HEK293 (cell line): ENCODE measurements around the gene DNAJC5.
"Not testable (repeated sequence)": the region's sequence is repeated elsewhere in the genome, so short reads cannot be mapped to it uniquely, and the experiment has no call there.

ENCODE experiments used
- CTCF ChIA-PET: fragments of 350-600 bp; formaldehyde crosslinking; extraction: SDS; loops from one replicate; lab custom pipeline; 2021; ENCODE audit warnings: antibody characterized with exemption; lab: Yijun Ruan, JAX
- POLR2A ChIA-PET: fragments of 300-600 bp; formaldehyde crosslinking; extraction: SDS; loops from one replicate; lab custom pipeline; 2020; ENCODE audit warnings: antibody characterized with exemption, inconsistent platforms; lab: Yijun Ruan, JAX
- H3K27ac ChIP-seq: fragments of 200-500 bp; sonication (Bioruptor generic); 2 replicates; pipeline ENCODE4 v1.5.1; 2014; ENCODE audit warnings: low read depth, low read length, control low read depth, inconsistent platforms; ENCODE audit errors: extremely low read depth
- H3K36me3 ChIP-seq, 2 experiments: fragments of 200-500 bp in 1 of 2; sonication (Bioruptor generic) in 1 of 2; 1 replicate in 1 of 2; 2 replicates in 1 of 2; pipeline ENCODE4 v1.5.1; 2014 to 2017; ENCODE audit warnings: inconsistent platforms in 2 of 2, low read length in 2 of 2; ENCODE audit not compliant: control insufficient read depth in 2 of 2, insufficient read depth in 1 of 2
- H3K4me1 ChIP-seq: fragments of 200-500 bp; sonication (Bioruptor generic); 2 replicates; pipeline ENCODE4 v1.5.1; 2014; ENCODE audit warnings: mild to moderate bottlenecking, low read length, inconsistent platforms; ENCODE audit not compliant: control insufficient read depth, insufficient read depth
- H3K4me3 ChIP-seq: 2 replicates; pipeline ENCODE4 v1.5.1; 2011; ENCODE audit warnings: low read depth, mild to moderate bottlenecking, control low read depth, low read length, moderate library complexity
- H3K9me3 ChIP-seq: fragments of 200-500 bp; sonication (Bioruptor generic); 2 replicates; pipeline ENCODE4 v1.5.1; 2014; ENCODE audit warnings: low read depth, low read length, inconsistent platforms; ENCODE audit not compliant: control insufficient read depth, insufficient read depth
- FEZF1 ChIP-seq: fragments of 450-650 bp; formaldehyde crosslinking; IDR thresholded peaks from 2 replicates; pipeline ENCODE4 v1.5.1; 2016; ENCODE audit warnings: missing biosample characterization, missing genetic modification characterization
- GLI2 ChIP-seq: fragments of 450-650 bp; formaldehyde crosslinking; IDR thresholded peaks from 2 replicates; pipeline ENCODE4; 2017; ENCODE audit warnings: missing biosample characterization, missing genetic modification characterization, low read depth, borderline replicate concordance
- KLF1 ChIP-seq: fragments of 450-650 bp; formaldehyde crosslinking; IDR thresholded peaks from 2 replicates; pipeline ENCODE4 v1.5.1; 2016; ENCODE audit warnings: missing biosample characterization, missing genetic modification characterization
- KLF8 ChIP-seq: fragments of 450-650 bp; formaldehyde crosslinking; IDR thresholded peaks from 2 replicates; pipeline ENCODE4 v1.5.1; 2016; ENCODE audit warnings: missing biosample characterization, missing genetic modification characterization
- OSR2 ChIP-seq: fragments of 450-650 bp; formaldehyde crosslinking; IDR thresholded peaks from 2 replicates; pipeline ENCODE4 v1.5.1; 2016; ENCODE audit warnings: missing biosample characterization, missing genetic modification characterization
- PATZ1 ChIP-seq: fragments of 450-650 bp; formaldehyde crosslinking; IDR thresholded peaks from 2 replicates; pipeline ENCODE4 v1.5.1; 2016; ENCODE audit warnings: missing biosample characterization, missing genetic modification characterization
- PBX3 ChIP-seq: sonication (generic); formaldehyde crosslinking; IDR thresholded peaks from 2 replicates; pipeline ENCODE4 v1.8.1; 2022; ENCODE audit warnings: mild to moderate bottlenecking, moderate library complexity, missing genetic modification reagents
- PRDM1 ChIP-seq: fragments of 450-650 bp; formaldehyde crosslinking; IDR thresholded peaks from 2 replicates; pipeline ENCODE4; 2016; ENCODE audit warnings: missing biosample characterization, missing genetic modification characterization
- REST ChIP-seq: fragments of 450-650 bp; formaldehyde crosslinking; IDR thresholded peaks from 2 replicates; pipeline ENCODE4 v1.5.1; 2016; ENCODE audit warnings: missing biosample characterization, missing genetic modification characterization
- ZBTB7A ChIP-seq: fragments of 450-650 bp; formaldehyde crosslinking; IDR thresholded peaks from 2 replicates; pipeline ENCODE4 v1.5.1; 2016; ENCODE audit warnings: low read depth, missing biosample characterization, missing genetic modification characterization
- ZEB2 ChIP-seq: fragments of 450-650 bp; formaldehyde crosslinking; IDR thresholded peaks from 2 replicates; pipeline ENCODE4 v1.5.1; 2016; ENCODE audit warnings: missing biosample characterization, missing genetic modification characterization
- ZNF174 ChIP-seq: fragments of 450-650 bp; formaldehyde crosslinking; IDR thresholded peaks from 2 replicates; pipeline ENCODE4 v1.5.0; 2017; ENCODE audit warnings: missing biosample characterization, mild to moderate bottlenecking, missing genetic modification characterization
- ZNF175 ChIP-seq: fragments of 450-650 bp; formaldehyde crosslinking; IDR thresholded peaks from 2 replicates; pipeline ENCODE4 v1.5.1; 2016; ENCODE audit warnings: missing biosample characterization, missing genetic modification characterization
- ZNF214 ChIP-seq: fragments of 450-650 bp; formaldehyde crosslinking; IDR thresholded peaks from 2 replicates; pipeline ENCODE4 v1.5.1; 2017; ENCODE audit warnings: missing biosample characterization, mild to moderate bottlenecking, missing genetic modification characterization, borderline replicate concordance
- ZNF223 ChIP-seq: fragments of 450-650 bp; formaldehyde crosslinking; IDR thresholded peaks from 2 replicates; pipeline ENCODE4 v1.5.1; 2016; ENCODE audit warnings: missing biosample characterization, missing genetic modification characterization
- ZNF266 ChIP-seq: fragments of 450-650 bp; formaldehyde crosslinking; IDR thresholded peaks from 2 replicates; pipeline ENCODE4 v1.5.1; 2016; ENCODE audit warnings: missing biosample characterization, missing genetic modification characterization, low read depth
- ZNF302 ChIP-seq: fragments of 450-650 bp; formaldehyde crosslinking; IDR thresholded peaks from 2 replicates; pipeline ENCODE4 v1.5.1; 2016; ENCODE audit warnings: missing biosample characterization, missing genetic modification characterization, low read depth
- ZNF37A ChIP-seq: fragments of 450-650 bp; IDR thresholded peaks from 2 replicates; pipeline ENCODE4 v1.5.1; 2018; ENCODE audit warnings: missing biosample characterization, missing genetic modification characterization
- ZNF544 ChIP-seq: fragments of 450-650 bp; formaldehyde crosslinking; IDR thresholded peaks from 2 replicates; pipeline ENCODE4 v1.5.0; 2017; ENCODE audit warnings: missing biosample characterization, missing genetic modification characterization
- ZNF585B ChIP-seq: fragments of 450-650 bp; formaldehyde crosslinking; IDR thresholded peaks from 2 replicates; pipeline ENCODE4 v1.5.1; 2016; ENCODE audit warnings: missing biosample characterization, missing genetic modification characterization
- ZNF596 ChIP-seq: fragments of 450-650 bp; IDR thresholded peaks from 2 replicates; pipeline ENCODE4 v1.5.0; 2018; ENCODE audit warnings: missing biosample characterization, mild to moderate bottlenecking, missing genetic modification characterization, moderate library complexity
- ZNF629 ChIP-seq: fragments of 450-650 bp; formaldehyde crosslinking; IDR thresholded peaks from 2 replicates; pipeline ENCODE4 v1.5.1; 2017; ENCODE audit warnings: missing biosample characterization, missing genetic modification characterization
- ZNF654 ChIP-seq: fragments of 450-650 bp; formaldehyde crosslinking; IDR thresholded peaks from 2 replicates; pipeline ENCODE4 v1.5.1; 2016; ENCODE audit warnings: low read depth, missing biosample characterization, missing genetic modification characterization
- ZNF658 ChIP-seq: fragments of 450-650 bp; formaldehyde crosslinking; IDR thresholded peaks from 2 replicates; pipeline ENCODE4; 2016; ENCODE audit warnings: missing biosample characterization, missing genetic modification characterization
- ZNF768 ChIP-seq: fragments of 450-650 bp; formaldehyde crosslinking; IDR thresholded peaks from 2 replicates; pipeline ENCODE4 v1.5.1; 2018; ENCODE audit warnings: missing biosample characterization, mild to moderate bottlenecking, missing genetic modification characterization

Gene DNAJC5

GRCh38 chr20:63974402-63975200 is 79.7 kb downstream of the DNAJC5 start (continued):
- TF ChIP-seq ZNF654 (tag by site-specific recombination) (no peak), KLF1 (tag by site-specific recombination) (peak; percentile 56; the same call in 1 of the 2 replicates), ZNF302 (tag by site-specific recombination) (no peak), ZBTB7A (tag by site-specific recombination) (no peak), ZNF658 (no peak), ZNF175 (tag by site-specific recombination) (no peak), ZNF768 (tag by site-specific recombination) (no peak), ZNF629 (tag by site-specific recombination) (peak; percentile 26; the same call in 1 of the 2 replicates), ZNF223 (tag by site-specific recombination) (no peak), ZNF214 (tag by site-specific recombination) (no peak), ZNF585B (tag by site-specific recombination) (no peak), GLI2 (no peak), OSR2 (tag by site-specific recombination) (no peak), ZEB2 (tag by site-specific recombination) (peak; percentile 70), ZNF266 (tag by site-specific recombination) (no peak), ZNF37A (tag by site-specific recombination) (no peak), FEZF1 (no peak), ZNF174 (tag by site-specific recombination) (no peak), ZNF544 (no peak), REST (no peak), ZNF596 (tag by site-specific recombination) (no peak), PRDM1 (tag by site-specific recombination) (no peak), KLF8 (0 out of 2 replicates have a peak, but pooled peaks have one; percentile 29), PBX3 (CRISPR knock-in tag) (no peak), PATZ1 (tag by site-specific recombination) (peak; percentile 68)

GRCh38 chr20:63976511-63976910 is 81.6 kb downstream of the DNAJC5 start:
- H3K9me3 ChIP-seq, H3K36me3 ChIP-seq, H3K27ac ChIP-seq, CTCF ChIA-PET, H3K4me3 ChIP-seq: not testable (repeated sequence)
- POLR2A ChIA-PET = interaction anchor here (1.4 kb wide), 1 partner anchor 111 kb away, joined by 3 read pairs; the partner anchor contains the start of gene TPD52L2
- H3K4me1 ChIP-seq = peaks cover 11% of the 10 kb centered on the region
